Transverse colon (tissue), 4 donors: ENCODE data around the gene SLC13A3.

Experiments
- EP300 ChIP-seq: sonication (generic); formaldehyde crosslinking; IDR thresholded peaks from one replicate; pipeline ENCODE4 v1.6.1; 2017; ENCODE audit warnings: antibody characterized with exemption, low read depth
- POLR2A ChIP-seq: fragments of 450-650 bp; IDR thresholded peaks from one replicate; pipeline ENCODE4 v1.6.1; 2016; ENCODE audit warnings: antibody characterized with exemption, mild to moderate bottlenecking, moderate library complexity
- POLR2AphosphoS5 ChIP-seq, 3 donors: sonication (generic); formaldehyde crosslinking; IDR thresholded peaks; one replicate each; pipeline ENCODE4 v1.6.1; 2016; ENCODE audit warnings: antibody characterized with exemption in 3 of 3
- TF ChIP-seq, protein P1 (sequence below), 5 experiments: fragments of 200-600 bp in 3 of 5; fragments of 450-650 bp in 2 of 5; sonication (generic) in 3 of 5; IDR thresholded peaks; 1 replicate in 2 of 5; 2 replicates in 3 of 5; pipeline ENCODE4 v1.5.1; 2016 to 2017; ENCODE audit warnings: antibody characterized with exemption in 5 of 5, inconsistent platforms in 3 of 5, mild to moderate bottlenecking in 2 of 5, moderate library complexity in 1 of 5

DNA sequence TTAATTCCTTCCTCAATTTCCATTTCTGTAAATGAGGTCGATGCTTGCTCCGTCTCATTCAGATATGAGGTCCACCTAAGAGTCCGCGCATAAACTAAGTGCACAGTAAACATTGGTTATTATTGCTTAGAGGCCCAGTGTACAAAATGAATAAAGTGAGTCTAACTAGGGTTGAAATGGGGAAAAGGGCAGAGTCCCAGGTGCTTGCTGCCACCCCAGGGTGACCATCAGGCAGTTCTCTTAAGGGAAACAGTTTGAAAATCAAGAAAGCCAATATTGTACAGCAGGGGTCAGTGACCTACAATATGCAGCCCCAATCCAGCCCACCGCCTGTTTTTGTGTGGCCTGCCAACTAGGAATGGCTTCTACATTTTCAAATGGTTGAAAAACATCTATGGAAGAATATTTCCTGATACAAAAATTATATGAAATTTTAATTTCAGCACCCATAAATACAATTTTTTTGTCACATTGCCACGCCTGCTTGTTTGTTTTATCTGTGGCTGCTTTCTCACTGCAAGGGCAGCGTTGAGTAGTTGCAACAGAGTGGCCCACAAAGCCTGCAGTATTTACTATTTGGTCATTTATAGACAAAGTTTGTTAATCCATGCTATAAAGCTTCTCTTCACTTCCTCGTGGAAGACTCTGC lies 43.3 kb downstream of the SLC13A3 start:
- TF ChIP-seq, protein P1, sequence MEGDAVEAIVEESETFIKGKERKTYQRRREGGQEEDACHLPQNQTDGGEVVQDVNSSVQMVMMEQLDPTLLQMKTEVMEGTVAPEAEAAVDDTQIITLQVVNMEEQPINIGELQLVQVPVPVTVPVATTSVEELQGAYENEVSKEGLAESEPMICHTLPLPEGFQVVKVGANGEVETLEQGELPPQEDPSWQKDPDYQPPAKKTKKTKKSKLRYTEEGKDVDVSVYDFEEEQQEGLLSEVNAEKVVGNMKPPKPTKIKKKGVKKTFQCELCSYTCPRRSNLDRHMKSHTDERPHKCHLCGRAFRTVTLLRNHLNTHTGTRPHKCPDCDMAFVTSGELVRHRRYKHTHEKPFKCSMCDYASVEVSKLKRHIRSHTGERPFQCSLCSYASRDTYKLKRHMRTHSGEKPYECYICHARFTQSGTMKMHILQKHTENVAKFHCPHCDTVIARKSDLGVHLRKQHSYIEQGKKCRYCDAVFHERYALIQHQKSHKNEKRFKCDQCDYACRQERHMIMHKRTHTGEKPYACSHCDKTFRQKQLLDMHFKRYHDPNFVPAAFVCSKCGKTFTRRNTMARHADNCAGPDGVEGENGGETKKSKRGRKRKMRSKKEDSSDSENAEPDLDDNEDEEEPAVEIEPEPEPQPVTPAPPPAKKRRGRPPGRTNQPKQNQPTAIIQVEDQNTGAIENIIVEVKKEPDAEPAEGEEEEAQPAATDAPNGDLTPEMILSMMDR (IDR thresholded peaks at IDR 0.05), result no peak
- TF ChIP-seq POLR2A (no peak), EP300 (no peak), POLR2AphosphoS5 (IDR thresholded peaks at IDR 0.05) (no peak)
